GM23338 (cell line): ENCODE measurements around the gene CNP. TPM values are rescaled to one million over a fixed set of nuclear protein-coding genes. Genes with fewer than 3 reads are reported as not detected.

Source experiments
- ATAC-seq: fragments of 200-7000 bp; cut with Tn5 transposase; 3 replicates; pipeline ENCODE4 v1.9.1; 2020
- DNase-seq: peaks from one replicate; pipeline ENCODE4 v3.0.0-alpha.2; 2015; ENCODE audit warnings: low spot score
- H2AFZ ChIP-seq: fragments of 200-600 bp; sonication (generic); 2 replicates; pipeline ENCODE4 v1.8.0; 2016; ENCODE audit warnings: antibody characterized with exemption, mild to moderate bottlenecking, moderate library complexity
- H3F3A ChIP-seq: fragments of 200-600 bp; sonication (generic); replicated peaks from 2 replicates; pipeline ENCODE4 v1.8.0; 2017; ENCODE audit warnings: antibody characterized with exemption, mixed run types, low read depth
- H3K27ac ChIP-seq: fragments of 200-600 bp; sonication (generic); 2 replicates; pipeline ENCODE4 v1.6.1; 2016; ENCODE audit warnings: low read depth
- H3K27me3 ChIP-seq: fragments of 200-600 bp; sonication (generic); 2 replicates; pipeline ENCODE4 v1.8.0; 2016; ENCODE audit warnings: mild to moderate bottlenecking, mixed run types, moderate library complexity; ENCODE audit not compliant: insufficient read depth
- H3K36me3 ChIP-seq: fragments of 200-600 bp; sonication (generic); 2 replicates; pipeline ENCODE4 v1.8.0; 2016; ENCODE audit warnings: mild to moderate bottlenecking; ENCODE audit not compliant: insufficient read depth
- H3K4me1 ChIP-seq: fragments of 200-600 bp; sonication (generic); 2 replicates; pipeline ENCODE4 v1.8.0; 2016; ENCODE audit warnings: mild to moderate bottlenecking, moderate library complexity; ENCODE audit not compliant: insufficient read depth
- H3K4me2 ChIP-seq: fragments of 200-600 bp; sonication (generic); 2 replicates; pipeline ENCODE4 v1.7.1; 2017; ENCODE audit warnings: mixed run types
- H3K4me3 ChIP-seq: fragments of 200-600 bp; sonication (generic); 2 replicates; pipeline ENCODE4 v1.6.1; 2016; ENCODE audit warnings: mixed run types
- H3K79me2 ChIP-seq: fragments of 200-600 bp; sonication (generic); replicated peaks from 2 replicates; pipeline ENCODE4 v1.8.0; 2017; ENCODE audit warnings: mild to moderate bottlenecking; ENCODE audit not compliant: insufficient read depth
- H3K9me2 ChIP-seq: fragments of 200-600 bp; sonication (generic); 2 replicates; pipeline ENCODE4 v1.8.0; 2017; ENCODE audit not compliant: insufficient read depth
- H4K20me1 ChIP-seq: fragments of 200-600 bp; sonication (generic); replicated peaks from 2 replicates; pipeline ENCODE4 v1.8.0; 2017; ENCODE audit warnings: mild to moderate bottlenecking; ENCODE audit not compliant: insufficient read depth
- H3K27ac Mint-ChIP-seq: 2 replicates; pipeline ENCODE4 v1.8.0; 2020; ENCODE audit warnings: inconsistent platforms, mild to moderate bottlenecking, moderate library complexity, mixed read lengths
- H3K27me3 Mint-ChIP-seq: 3 replicates; pipeline ENCODE4 v1.8.0; 2022; ENCODE audit warnings: low read depth, mild to moderate bottlenecking, moderate library complexity, mixed read lengths, inconsistent platforms; ENCODE audit not compliant: insufficient read depth, poor library complexity
- H3K36me3 Mint-ChIP-seq: 3 replicates; pipeline ENCODE4 v1.8.0; 2021; ENCODE audit warnings: low read depth, mild to moderate bottlenecking, inconsistent platforms, moderate library complexity, mixed read lengths
- H3K4me1 Mint-ChIP-seq: 3 replicates; pipeline ENCODE4 v1.8.0; 2020; ENCODE audit warnings: mild to moderate bottlenecking, inconsistent platforms, mixed read lengths
- H3K4me3 Mint-ChIP-seq: 3 replicates; pipeline ENCODE4 v1.8.0; 2021; ENCODE audit warnings: moderate library complexity, mild to moderate bottlenecking, inconsistent platforms, mixed read lengths
- H3K9me3 Mint-ChIP-seq: 3 replicates; pipeline ENCODE4 v1.8.0; 2020; ENCODE audit warnings: moderate library complexity, mild to moderate bottlenecking, inconsistent platforms, mixed read lengths
- CREB1 ChIP-seq: fragments of 250-450 bp; sonication (Bioruptor Pico); IDR thresholded peaks from 2 replicates; pipeline ENCODE4 v1.5.0; 2020; ENCODE audit warnings: low read depth, mild to moderate bottlenecking, moderate library complexity
- POLR2AphosphoS5 ChIP-seq: IDR thresholded peaks from 2 replicates; pipeline ENCODE4 v1.6.1; 2016; ENCODE audit warnings: antibody characterized with exemption, low read depth
- REST ChIP-seq: IDR thresholded peaks from one replicate; pipeline ENCODE4 v1.6.1; 2018; ENCODE audit warnings: antibody characterized with exemption; ENCODE audit not compliant: unreplicated experiment
- STAT1 ChIP-seq: IDR thresholded peaks from one replicate; pipeline ENCODE4 v1.6.1; 2016; ENCODE audit warnings: antibody characterized with exemption; ENCODE audit not compliant: unreplicated experiment
- ZNF114 ChIP-seq: fragments of 250-450 bp; sonication (Bioruptor Pico); IDR thresholded peaks from 2 replicates; pipeline ENCODE4 v1.5.0; 2020; ENCODE audit warnings: mild to moderate bottlenecking, moderate library complexity
- polyA plus RNA-seq: library from polyadenylated mRNA; unstranded; fragments of >200 nt; fragmentation: Nextera tagmentation; extraction: Ambion mirVana; gene quantifications from 2 replicates; pipeline ENCODE4 v1.2.1, GENCODE V29; 2016
- total RNA-seq: library from RNA; depleted of rRNA; stranded (reverse); fragments of >200 nt; shearing (Covaris generic); gene quantifications from 2 replicates; pipeline ENCODE4 v1.2.3, GENCODE V29; 2014
- TF ChIP-seq, protein P1 (sequence below): IDR thresholded peaks from 2 replicates; pipeline ENCODE4 v1.6.1; 2016; ENCODE audit warnings: antibody characterized with exemption
- TF ChIP-seq, protein P2 (sequence below): fragments of 250-450 bp; sonication (Bioruptor Pico); IDR thresholded peaks from 2 replicates; pipeline ENCODE4 v1.5.0; 2020; ENCODE audit warnings: mild to moderate bottlenecking, moderate library complexity

The CNP gene
- total and polyA plus RNA-seq, 2 experiments from 2014 or later, result 30.8 to 47.8 TPM

DNA sequence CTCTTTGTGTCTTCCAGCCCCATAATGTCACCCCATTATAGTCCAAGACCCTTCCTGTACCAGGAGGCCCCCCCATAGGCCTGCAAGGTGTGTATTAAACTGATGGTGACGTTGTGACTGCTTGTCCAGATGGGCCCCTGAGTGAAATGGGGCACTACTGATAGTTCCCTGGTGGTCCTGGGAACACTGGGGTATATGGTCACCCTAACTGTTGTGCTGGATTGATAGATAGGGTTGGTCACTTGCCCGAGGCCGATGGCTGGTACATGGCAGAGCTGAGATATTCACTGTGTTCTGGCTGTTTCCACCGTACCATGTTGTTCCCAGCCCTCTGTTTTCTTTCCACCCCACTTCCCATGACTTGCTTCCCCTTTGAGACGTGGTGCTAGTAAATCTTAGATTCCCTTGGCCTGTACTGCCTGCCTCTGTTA, 4.3 kb downstream of the CNP start:
- Histone ChIP-seq H3K4me2 (no peak overlapping the region), H3K27me3 (no peaks in the 10 kb centered on the region), H3K36me3 (peaks cover 17% of the 10 kb centered on the region; the same call in 1 of the 2 replicates), H3K9me2 (no peaks in the 10 kb centered on the region), H3K27ac (no peak overlapping the region), H3K79me2 (no peaks in the 10 kb centered on the region), H2AFZ (no peak overlapping the region), H3F3A (peaks cover 23% of the 10 kb centered on the region), H3K4me3 (no peak overlapping the region), H4K20me1 (peaks cover 7% of the 10 kb centered on the region), H3K4me1 (peaks cover 6% of the 10 kb centered on the region; the same call in 1 of the 2 replicates)
- Mint-ChIP-seq H3K4me3 (no peak overlapping the region), H3K36me3 (peaks cover 62% of the 10 kb centered on the region), H3K9me3 (no peaks in the 10 kb centered on the region), H3K27ac (no peak overlapping the region), H3K27me3 (peaks cover 7% of the 10 kb centered on the region), H3K4me1 (peaks cover 6% of the 10 kb centered on the region)
- DNase-seq (no peak), ATAC-seq (no peak)
- TF ChIP-seq ZNF114 (CRISPR knock-in tag) (no peak), CREB1 (CRISPR knock-in tag) (no peak), POLR2AphosphoS5 (no peak; the same call in 1 of the 2 replicates), REST (no peak)
- TF ChIP-seq, protein P1, sequence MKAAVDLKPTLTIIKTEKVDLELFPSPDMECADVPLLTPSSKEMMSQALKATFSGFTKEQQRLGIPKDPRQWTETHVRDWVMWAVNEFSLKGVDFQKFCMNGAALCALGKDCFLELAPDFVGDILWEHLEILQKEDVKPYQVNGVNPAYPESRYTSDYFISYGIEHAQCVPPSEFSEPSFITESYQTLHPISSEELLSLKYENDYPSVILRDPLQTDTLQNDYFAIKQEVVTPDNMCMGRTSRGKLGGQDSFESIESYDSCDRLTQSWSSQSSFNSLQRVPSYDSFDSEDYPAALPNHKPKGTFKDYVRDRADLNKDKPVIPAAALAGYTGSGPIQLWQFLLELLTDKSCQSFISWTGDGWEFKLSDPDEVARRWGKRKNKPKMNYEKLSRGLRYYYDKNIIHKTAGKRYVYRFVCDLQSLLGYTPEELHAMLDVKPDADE, result no peak

DNA sequence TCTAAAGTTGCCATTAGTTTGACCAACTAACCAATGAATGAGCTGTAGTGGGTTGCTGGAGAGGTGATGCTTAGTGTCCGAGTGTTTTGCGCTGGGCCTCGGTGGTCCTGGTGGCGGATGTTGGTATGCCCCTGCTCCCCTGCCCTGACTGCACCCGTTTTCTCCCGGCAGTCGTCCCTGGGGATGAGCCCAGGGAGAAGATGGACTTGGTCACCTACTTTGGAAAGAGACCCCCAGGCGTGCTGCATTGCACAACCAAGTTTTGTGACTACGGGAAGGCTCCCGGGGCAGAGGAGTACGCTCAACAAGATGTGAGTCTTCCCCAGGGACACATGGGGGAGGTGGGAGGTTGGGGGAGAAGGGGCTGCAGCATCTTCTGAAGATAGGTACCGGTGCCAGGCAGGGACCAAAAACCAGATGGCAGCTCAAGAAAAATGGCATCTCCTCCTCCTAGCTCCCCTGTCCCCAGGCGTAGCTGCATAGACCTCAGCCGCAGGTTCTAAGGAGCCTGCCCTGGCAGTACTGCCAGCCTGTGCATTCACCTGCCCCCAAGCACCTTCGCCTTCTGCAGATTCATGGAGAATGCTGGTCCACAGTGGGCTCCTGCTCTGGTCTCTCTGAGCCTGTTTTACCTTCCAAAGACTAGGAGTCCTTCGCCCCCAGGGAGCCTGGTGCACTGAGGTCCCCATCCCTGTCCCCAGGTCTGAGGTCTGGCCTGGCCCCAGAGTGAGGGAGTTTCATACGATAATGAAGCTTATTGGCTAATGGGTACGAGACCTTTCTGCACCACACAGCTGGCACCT, 5.3 kb downstream of the CNP start:
- no peak overlapping the region; the same call in 2 of the 3 replicates for H3K4me3 Mint-ChIP-seq
- Histone ChIP-seq H3K36me3 (peaks cover 22% of the 10 kb centered on the region), H3F3A (peaks cover 18% of the 10 kb centered on the region), H3K4me3 (no peak overlapping the region), H3K9me2 (no peaks in the 10 kb centered on the region), H3K27ac (no peak overlapping the region), H3K4me2 (no peak overlapping the region), H3K4me1 (peaks cover 6% of the 10 kb centered on the region; the same call in 1 of the 2 replicates), H4K20me1 (peaks cover 7% of the 10 kb centered on the region), H2AFZ (no peak overlapping the region), H3K27me3 (no peaks in the 10 kb centered on the region), H3K79me2 (no peaks in the 10 kb centered on the region)
- peaks cover 6% of the 10 kb centered on the region for H3K27me3 Mint-ChIP-seq
- DNase-seq (no peak), ATAC-seq (no peak)
- H3K27ac Mint-ChIP-seq, result no peak overlapping the region
- peaks cover 72% of the 10 kb centered on the region for H3K36me3 Mint-ChIP-seq
- H3K4me1 Mint-ChIP-seq, result peaks cover 6% of the 10 kb centered on the region
- no peaks in the 10 kb centered on the region for H3K9me3 Mint-ChIP-seq
- TF ChIP-seq POLR2AphosphoS5 (no peak; the same call in 1 of the 2 replicates), CREB1 (CRISPR knock-in tag) (no peak), STAT1 (no peak)
- TF ChIP-seq, protein P2, sequence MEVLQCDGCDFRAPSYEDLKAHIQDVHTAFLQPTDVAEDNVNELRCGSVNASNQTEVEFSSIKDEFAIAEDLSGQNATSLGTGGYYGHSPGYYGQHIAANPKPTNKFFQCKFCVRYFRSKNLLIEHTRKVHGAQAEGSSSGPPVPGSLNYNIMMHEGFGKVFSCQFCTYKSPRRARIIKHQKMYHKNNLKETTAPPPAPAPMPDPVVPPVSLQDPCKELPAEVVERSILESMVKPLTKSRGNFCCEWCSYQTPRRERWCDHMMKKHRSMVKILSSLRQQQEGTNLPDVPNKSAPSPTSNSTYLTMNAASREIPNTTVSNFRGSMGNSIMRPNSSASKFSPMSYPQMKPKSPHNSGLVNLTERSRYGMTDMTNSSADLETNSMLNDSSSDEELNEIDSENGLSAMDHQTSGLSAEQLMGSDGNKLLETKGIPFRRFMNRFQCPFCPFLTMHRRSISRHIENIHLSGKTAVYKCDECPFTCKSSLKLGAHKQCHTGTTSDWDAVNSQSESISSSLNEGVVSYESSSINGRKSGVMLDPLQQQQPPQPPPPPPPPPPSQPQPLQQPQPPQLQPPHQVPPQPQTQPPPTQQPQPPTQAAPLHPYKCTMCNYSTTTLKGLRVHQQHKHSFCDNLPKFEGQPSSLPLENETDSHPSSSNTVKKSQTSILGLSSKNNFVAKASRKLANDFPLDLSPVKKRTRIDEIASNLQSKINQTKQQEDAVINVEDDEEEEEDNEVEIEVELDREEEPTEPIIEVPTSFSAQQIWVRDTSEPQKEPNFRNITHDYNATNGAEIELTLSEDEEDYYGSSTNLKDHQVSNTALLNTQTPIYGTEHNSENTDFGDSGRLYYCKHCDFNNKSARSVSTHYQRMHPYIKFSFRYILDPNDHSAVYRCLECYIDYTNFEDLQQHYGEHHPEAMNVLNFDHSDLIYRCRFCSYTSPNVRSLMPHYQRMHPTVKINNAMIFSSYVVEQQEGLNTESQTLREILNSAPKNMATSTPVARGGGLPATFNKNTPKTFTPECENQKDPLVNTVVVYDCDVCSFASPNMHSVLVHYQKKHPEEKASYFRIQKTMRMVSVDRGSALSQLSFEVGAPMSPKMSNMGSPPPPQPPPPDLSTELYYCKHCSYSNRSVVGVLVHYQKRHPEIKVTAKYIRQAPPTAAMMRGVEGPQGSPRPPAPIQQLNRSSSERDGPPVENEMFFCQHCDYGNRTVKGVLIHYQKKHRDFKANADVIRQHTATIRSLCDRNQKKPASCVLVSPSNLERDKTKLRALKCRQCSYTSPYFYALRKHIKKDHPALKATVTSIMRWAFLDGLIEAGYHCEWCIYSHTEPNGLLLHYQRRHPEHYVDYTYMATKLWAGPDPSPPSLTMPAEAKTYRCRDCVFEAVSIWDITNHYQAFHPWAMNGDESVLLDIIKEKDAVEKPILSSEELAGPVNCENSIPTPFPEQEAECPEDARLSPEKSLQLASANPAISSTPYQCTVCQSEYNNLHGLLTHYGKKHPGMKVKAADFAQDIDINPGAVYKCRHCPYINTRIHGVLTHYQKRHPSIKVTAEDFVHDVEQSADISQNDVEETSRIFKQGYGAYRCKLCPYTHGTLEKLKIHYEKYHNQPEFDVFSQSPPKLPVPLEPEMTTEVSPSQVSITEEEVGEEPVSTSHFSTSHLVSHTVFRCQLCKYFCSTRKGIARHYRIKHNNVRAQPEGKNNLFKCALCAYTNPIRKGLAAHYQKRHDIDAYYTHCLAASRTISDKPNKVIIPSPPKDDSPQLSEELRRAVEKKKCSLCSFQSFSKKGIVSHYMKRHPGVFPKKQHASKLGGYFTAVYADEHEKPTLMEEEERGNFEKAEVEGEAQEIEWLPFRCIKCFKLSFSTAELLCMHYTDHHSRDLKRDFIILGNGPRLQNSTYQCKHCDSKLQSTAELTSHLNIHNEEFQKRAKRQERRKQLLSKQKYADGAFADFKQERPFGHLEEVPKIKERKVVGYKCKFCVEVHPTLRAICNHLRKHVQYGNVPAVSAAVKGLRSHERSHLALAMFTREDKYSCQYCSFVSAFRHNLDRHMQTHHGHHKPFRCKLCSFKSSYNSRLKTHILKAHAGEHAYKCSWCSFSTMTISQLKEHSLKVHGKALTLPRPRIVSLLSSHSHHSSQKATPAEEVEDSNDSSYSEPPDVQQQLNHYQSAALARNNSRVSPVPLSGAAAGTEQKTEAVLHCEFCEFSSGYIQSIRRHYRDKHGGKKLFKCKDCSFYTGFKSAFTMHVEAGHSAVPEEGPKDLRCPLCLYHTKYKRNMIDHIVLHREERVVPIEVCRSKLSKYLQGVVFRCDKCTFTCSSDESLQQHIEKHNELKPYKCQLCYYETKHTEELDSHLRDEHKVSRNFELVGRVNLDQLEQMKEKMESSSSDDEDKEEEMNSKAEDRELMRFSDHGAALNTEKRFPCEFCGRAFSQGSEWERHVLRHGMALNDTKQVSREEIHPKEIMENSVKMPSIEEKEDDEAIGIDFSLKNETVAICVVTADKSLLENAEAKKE (CRISPR knock-in tag), result no peak
